Stomach (tissue), 4 donors: ENCODE results near the gene SDK2.

Source experiments
- CTCF ChIP-seq, 7 experiments: fragments of 450-650 bp in 4 of 7; fragments of 200-600 bp in 3 of 7; sonication (generic) in 3 of 7; IDR thresholded peaks; one replicate each; pipeline ENCODE4 v1.5.1; 2016 to 2019; ENCODE audit warnings: antibody characterized with exemption in 7 of 7, control low read depth in 2 of 7, mild to moderate bottlenecking in 1 of 7
- EP300 ChIP-seq: sonication (generic); formaldehyde crosslinking; IDR thresholded peaks from one replicate; pipeline ENCODE4 v1.6.1; 2017; ENCODE audit warnings: antibody characterized with exemption
- POLR2A ChIP-seq, 4 donors: fragments of 450-650 bp; IDR thresholded peaks; one replicate each; pipeline ENCODE4 v1.6.1; 2016; ENCODE audit warnings: antibody characterized with exemption in 4 of 4, control low read depth in 2 of 4, mild to moderate bottlenecking in 1 of 4, moderate library complexity in 1 of 4
- POLR2AphosphoS5 ChIP-seq, 3 donors: sonication (generic); formaldehyde crosslinking; IDR thresholded peaks; one replicate each; pipeline ENCODE4 v1.6.1; 2016; ENCODE audit warnings: antibody characterized with exemption in 3 of 3

DNA sequence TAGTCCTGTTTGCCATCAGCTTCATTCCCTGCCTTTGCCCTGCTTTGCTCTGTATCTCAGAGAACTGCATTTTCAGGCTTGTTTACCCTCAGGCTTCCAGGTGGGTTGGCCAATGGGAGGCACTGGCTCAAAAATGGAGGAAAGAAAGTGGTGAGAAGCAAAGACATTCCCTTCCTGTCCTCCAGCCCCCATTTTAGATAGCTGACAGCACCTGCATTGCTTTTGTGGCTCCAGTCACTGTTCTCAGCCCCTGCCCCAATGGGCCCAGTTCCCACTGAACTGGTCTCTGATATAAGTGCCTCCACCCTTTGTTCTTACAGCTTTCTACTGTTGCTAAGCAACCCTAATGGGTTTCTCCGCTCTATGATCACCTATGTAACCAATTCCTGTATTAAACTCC, 19.4 kb upstream of the SDK2 start:
- no peak for TF ChIP-seq CTCF (IDR thresholded peaks at IDR 0.05)
- TF ChIP-seq POLR2AphosphoS5 (IDR thresholded peaks at IDR 0.05), result no peak
- no peak for TF ChIP-seq POLR2A (IDR thresholded peaks at IDR 0.05)
- no peak for TF ChIP-seq EP300
